HG02884 (cell line): ENCODE results near the gene HMG20B.
"Not testable (repeated sequence)": the region's sequence is repeated elsewhere in the genome, so short reads cannot be mapped to it uniquely, and the experiment has no call there.

Experiments
- ATAC-seq: cut with Tn5 transposase; IDR thresholded peaks from one replicate; pipeline ENCODE4 v1.9.1; 2021; ENCODE audit warnings: mild to moderate bottlenecking, moderate library complexity; ENCODE audit not compliant: unreplicated experiment

The HMG20B gene

GRCh38 chr19:3572855-3573161, at the start of gene HMG20B:
Gene HMG20B, plus strand, starts transcription at chr19:3572944. Its CDS starts 366 bp downstream, at chr19:3573310.
- no peak for ATAC-seq

GRCh38 chr19:3523361-3524077, 49.2 kb upstream of the HMG20B start:
- no peak for ATAC-seq

GRCh38 chr19:3524078-3524842, 48.5 kb upstream of the HMG20B start:
- ATAC-seq: no peak

- ATAC-seq: no peak
Measured at GRCh38 chr19:3524904-3525451, 47.8 kb upstream of the HMG20B start.

- ATAC-seq: no peak
Measured at GRCh38 chr19:3526507-3527237, 46.1 kb upstream of the HMG20B start.

- ATAC-seq: no peak
Measured at GRCh38 chr19:3527238-3527910, 45.4 kb upstream of the HMG20B start.

GRCh38 chr19:3528080-3528479, 44.7 kb upstream of the HMG20B start:
- ATAC-seq: no peak

- no peak for ATAC-seq
Measured at GRCh38 chr19:3528539-3529211, 44.1 kb upstream of the HMG20B start.

GRCh38 chr19:3529299-3529698, 43.4 kb upstream of the HMG20B start:
- not testable (repeated sequence) for ATAC-seq

GRCh38 chr19:3530389-3530788, 42.4 kb upstream of the HMG20B start:
- ATAC-seq: no peak

- ATAC-seq: no peak
Measured at GRCh38 chr19:3531716-3532115, 41.0 kb upstream of the HMG20B start.

- no peak for ATAC-seq
Measured at GRCh38 chr19:3532154-3532786, 40.5 kb upstream of the HMG20B start.

GRCh38 chr19:3533033-3533432, 39.7 kb upstream of the HMG20B start:
- no peak for ATAC-seq

GRCh38 chr19:3533563-3534216, 39.1 kb upstream of the HMG20B start:
- ATAC-seq: no peak

GRCh38 chr19:3534375-3535234, 38.1 kb upstream of the HMG20B start:
- ATAC-seq: no peak

- no peak for ATAC-seq
Measured at GRCh38 chr19:3535235-3535535, 37.6 kb upstream of the HMG20B start.

- no peak for ATAC-seq
Measured at GRCh38 chr19:3535563-3535965, 37.2 kb upstream of the HMG20B start.

- no peak for ATAC-seq
Measured at GRCh38 chr19:3535981-3536380, 36.8 kb upstream of the HMG20B start.
